HG03521 (cell line): ENCODE measurements around the gene MTHFS.

Experiments
- ATAC-seq: cut with Tn5 transposase; IDR thresholded peaks from one replicate; pipeline ENCODE4 v1.9.1; 2021; ENCODE audit warnings: mild to moderate bottlenecking, moderate library complexity; ENCODE audit not compliant: unreplicated experiment

MTHFS gene

DNA sequence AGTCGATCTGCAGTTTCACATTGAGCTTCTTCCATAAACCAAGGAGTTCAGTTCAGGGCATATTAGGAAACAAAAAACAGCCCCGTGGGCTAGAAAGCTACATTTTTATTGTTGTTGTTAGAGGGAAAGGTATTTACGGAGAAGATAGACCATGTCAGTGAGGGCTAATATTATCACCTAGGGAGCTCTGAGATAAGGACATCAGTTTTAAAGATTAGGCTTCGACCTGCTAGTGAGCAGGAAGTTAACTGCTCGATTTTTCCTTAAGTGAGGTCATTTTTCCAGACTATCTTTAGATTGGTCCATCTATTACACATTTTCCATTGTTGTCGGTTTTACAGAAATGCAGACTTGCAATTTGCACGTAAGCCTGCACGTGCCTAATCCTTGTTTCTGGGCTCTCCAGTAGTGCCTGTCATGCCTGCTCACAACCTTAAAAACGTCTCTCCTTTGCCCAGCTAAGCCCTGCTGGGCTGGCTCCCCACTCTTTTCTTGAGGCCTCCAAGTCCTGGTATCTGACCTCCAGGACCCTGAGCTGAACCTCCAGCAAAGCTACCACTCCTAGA is 72.6 kb downstream of the MTHFS start:
- no peak for ATAC-seq

DNA sequence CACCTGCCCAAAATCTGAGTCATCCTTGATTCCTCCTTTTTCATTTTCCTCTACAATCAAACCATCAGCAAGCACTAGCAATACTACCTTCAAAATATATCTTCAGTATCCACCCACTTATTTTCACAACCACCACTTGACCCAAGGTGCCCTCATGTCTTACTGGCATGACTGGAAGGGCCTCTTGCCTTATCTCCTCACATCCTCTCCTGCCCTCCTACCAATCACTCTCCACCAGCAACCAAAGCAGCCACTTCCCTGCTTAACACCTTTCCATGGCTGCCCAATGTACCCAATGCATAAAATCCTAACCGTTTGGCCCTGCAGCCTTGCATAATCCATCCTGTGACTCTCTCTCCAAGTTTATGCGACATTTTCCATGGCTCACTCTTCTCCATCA is 76.0 kb downstream of the MTHFS start:
- ATAC-seq: no peak

DNA sequence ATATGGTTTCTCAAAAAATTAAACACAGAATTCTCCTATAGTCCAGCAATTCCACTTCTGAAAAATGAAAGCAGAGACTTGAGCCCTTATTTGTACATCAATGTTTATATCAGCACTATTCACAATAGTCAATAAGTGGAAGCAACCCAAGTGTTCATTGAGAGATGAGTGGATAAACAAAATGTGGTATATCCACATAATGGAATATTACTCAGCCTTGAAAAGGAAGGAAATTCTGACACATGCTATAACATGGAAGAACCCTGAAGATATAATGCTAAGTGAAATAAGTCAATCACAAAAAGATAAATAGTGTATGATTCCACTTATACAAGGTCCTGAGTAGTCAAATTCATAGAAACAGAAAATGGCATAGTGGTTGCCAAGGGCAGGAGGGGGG is 76.6 kb downstream of the MTHFS start:
- ATAC-seq: no peak

DNA sequence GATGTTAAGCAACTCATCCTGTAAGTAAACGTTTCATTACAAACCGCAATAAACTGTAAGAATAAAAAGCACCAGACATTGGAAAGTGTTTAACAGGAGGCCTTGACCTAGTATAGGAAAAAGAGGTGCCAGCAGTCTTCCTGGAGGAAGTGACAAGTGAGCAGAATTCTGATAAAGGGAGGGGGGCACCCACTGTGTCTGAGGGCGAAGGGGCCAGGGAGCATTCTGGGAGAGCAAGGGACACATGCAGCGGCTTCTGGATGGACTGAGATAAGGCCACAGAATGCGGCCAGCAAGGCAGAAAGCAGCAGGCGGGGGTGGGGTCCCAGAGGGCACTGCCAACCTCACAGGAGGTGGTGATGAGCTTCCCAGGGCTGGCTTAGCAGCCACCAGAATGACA is 80.2 kb downstream of the MTHFS start:
- ATAC-seq: no peak

DNA sequence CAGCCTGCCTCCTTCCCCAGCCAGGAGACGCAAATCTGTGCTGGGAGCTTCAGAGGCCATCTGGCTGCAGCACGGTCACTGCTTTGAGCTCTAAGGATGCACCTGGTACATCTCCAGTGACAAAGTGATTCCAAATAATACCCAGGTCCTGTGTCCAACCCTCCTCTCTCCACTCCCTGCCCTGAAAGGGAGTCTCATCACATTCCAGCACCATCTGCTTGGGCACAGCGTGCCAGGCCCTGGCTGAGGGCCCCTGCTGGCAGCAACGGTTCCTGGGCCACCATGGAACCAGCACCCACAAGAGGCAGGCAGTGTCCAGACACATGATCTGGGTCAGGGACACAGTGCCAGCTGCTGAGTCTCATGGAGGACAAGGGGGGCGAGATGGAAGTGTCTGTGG is 81.3 kb downstream of the MTHFS start:
- ATAC-seq: no peak

DNA sequence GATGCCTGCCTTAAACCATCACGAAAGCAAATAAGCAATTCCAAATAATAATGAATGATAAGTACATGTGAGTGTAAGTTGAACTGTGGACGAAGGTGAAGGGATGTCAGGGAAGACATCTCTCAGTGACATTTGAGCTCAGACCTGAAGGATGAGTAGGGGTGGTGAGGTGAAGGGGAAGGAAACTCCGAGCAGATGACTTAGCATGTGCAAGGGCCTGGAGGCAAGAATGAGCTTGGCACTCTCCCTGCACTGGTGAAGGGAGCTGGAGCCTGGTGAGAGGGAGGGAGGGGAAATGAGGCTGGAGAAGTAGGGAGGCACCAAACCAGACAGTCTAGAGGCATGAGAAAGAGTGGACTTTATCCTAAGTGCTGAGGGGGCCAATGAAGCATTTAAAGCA is 84.3 kb downstream of the MTHFS start:
- ATAC-seq: no peak

DNA sequence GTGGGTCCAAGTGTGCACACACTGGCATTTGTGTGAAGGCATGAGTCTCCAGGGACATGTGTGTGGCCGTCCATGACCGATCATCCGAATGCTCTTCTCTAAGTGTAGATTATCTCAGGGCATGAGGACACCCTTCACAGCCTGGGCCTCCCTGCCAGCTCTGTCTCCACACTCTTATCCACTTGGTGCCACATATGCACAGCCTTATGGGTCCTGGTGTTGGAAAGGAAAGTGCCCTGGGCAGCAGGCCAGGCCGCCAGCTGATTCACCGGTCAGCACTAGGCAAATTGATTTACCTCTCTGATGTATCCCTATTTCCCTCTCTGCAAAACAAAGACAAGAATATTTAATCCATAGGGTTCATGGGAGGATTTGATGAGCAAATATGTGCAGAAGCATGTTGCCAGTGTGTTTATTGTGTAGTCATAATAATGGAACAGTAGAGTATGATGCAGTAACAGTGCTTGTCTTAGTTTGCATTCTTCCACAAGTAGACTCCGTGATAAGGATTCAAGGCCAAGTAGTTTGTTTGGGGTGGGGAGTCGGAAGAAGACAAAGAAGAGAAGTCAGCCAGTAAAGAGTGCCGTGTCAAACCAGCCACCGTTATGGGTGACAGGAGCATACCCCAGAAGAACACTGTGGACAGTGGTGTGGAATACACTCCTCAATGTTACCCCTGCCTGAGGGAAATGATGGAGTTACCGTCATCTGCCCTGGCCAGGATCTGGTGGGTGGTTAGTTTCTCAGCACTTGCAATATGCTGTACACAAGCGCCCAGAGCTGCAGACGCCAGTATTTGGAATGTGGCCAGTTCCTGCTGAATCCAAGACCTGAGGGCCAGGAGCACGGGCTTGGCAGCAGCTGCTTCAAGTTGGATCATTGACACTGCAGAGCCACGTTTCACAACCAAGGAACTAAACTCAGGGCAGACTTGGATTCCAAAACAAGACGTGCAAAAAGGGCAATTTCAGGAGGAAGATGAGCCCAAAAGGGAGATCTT is 85.1 kb downstream of the MTHFS start:
- no peak for ATAC-seq

DNA sequence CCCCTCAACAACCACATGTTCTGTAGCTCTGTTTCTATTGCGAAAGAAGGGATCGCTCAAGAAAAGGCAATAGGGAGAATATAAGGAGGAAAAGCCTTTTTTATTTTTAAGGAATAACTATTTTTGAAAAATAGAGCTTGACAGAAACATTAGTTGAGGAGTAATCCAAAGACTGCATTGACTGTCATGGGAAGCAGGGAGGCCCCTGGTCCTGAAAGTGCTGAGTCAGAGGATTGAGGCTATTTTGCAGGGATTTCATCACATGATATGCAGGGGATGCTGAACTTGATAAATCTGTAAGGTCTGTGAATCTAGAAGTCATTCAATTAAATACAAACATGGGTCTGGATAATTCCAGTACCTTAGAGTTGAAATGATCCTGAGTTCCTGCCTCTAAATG is 92.0 kb downstream of the MTHFS start:
- ATAC-seq: no peak

DNA sequence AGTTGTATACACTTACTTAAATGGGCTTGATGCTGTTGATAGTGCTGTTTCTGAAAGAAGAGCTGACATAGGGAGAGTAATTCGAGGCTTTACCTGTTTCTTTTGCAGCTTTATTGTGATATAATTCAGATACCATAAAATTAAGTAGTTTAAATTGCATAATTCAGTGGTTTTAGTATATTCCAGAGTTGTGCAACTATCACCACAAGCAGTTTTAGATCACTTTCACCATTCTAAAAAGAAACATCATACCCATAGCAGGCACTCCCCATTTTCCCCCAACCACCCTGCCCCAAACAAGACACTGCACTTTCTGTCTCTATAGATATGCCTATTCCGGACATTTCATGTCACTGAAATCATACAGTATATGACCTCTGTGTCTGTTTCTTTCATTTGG is 98.5 kb downstream of the MTHFS start:
- no peak for ATAC-seq
